ENCODE measurements around the gene MAP7D2.

Gene MAP7D2

GRCh38 chrX:20037186-20037585, 79.5 kb downstream of the MAP7D2 start:
- peak; percentile 27 for DNase-seq

GRCh38 chrX:20032201-20032600, 84.5 kb downstream of the MAP7D2 start:
- no peak for DNase-seq

- no peak for DNase-seq
Measured at GRCh38 chrX:20029728-20030127, 87.0 kb downstream of the MAP7D2 start.

GRCh38 chrX:20028588-20028987, 88.1 kb downstream of the MAP7D2 start:
- DNase-seq: no peak

- DNase-seq: no peak
Measured at GRCh38 chrX:20026278-20026677, 90.4 kb downstream of the MAP7D2 start.

GRCh38 chrX:20019672-20020365, 96.9 kb downstream of the MAP7D2 start:
- no peak for DNase-seq

GRCh38 chrX:20016616-20016945, 100.1 kb downstream of the MAP7D2 start:
- DNase-seq: no peak

GRCh38 chrX:20015945-20016615, 100.6 kb downstream of the MAP7D2 start:
- DNase-seq: no peak

GRCh38 chrX:20015422-20015821, 101.3 kb downstream of the MAP7D2 start:
- DNase-seq: no peak

- no peak for DNase-seq
Measured at GRCh38 chrX:20011608-20012007, 105.1 kb downstream of the MAP7D2 start.

GRCh38 chrX:20007962-20008622, 108.6 kb downstream of the MAP7D2 start:
- DNase-seq: no peak

- DNase-seq: no peak
Measured at GRCh38 chrX:20005883-20006282, 110.8 kb downstream of the MAP7D2 start.

- no peak for DNase-seq
Measured at GRCh38 chrX:20001588-20001987, 115.1 kb downstream of the MAP7D2 start.

GRCh38 chrX:19991350-19991718, 125.4 kb downstream of the MAP7D2 start:
- no peak for DNase-seq

- peak; percentile 88 for DNase-seq
Measured at GRCh38 chrX:19990556-19991349, 126.0 kb downstream of the MAP7D2 start, which contains the start of gene BCLAF3. Gene BCLAF3, minus strand, starts transcription at chrX:19991061. Its CDS starts 20,797 bp downstream, at chrX:19970264.

GRCh38 chrX:19990151-19990555, 126.6 kb downstream of the MAP7D2 start:
- no peak for DNase-seq

- DNase-seq: no peak
Measured at GRCh38 chrX:19987856-19988255, 128.9 kb downstream of the MAP7D2 start.

- no peak for DNase-seq
Measured at GRCh38 chrX:19986531-19986930, 130.2 kb downstream of the MAP7D2 start.

GRCh38 chrX:19981947-19982346, 134.8 kb downstream of the MAP7D2 start:
- no peak for DNase-seq

- no peak for DNase-seq
Measured at GRCh38 chrX:19975845-19976244, 140.9 kb downstream of the MAP7D2 start.

- no peak for DNase-seq
Measured at GRCh38 chrX:19972984-19973383, 143.7 kb downstream of the MAP7D2 start.

- no peak for DNase-seq
Measured at GRCh38 chrX:19968276-19968675, 148.4 kb downstream of the MAP7D2 start.

GRCh38 chrX:19966056-19966455, 150.7 kb downstream of the MAP7D2 start:
- DNase-seq: no peak

Measured in inflammatory macrophage treated with lipopolysaccharide for 4 hours (primary cell).